ENCODE measurements around the gene ZNF678. TPM values are rescaled to one million over a fixed set of nuclear protein-coding genes. Genes with fewer than 3 reads are reported as not detected.
"Not testable (repeated sequence)": the region's sequence is repeated elsewhere in the genome, so short reads cannot be mapped to it uniquely, and the experiment has no call there.

Gene ZNF678
- total RNA-seq, 1 donor from 2014 or later: 3.0 TPM

DNA sequence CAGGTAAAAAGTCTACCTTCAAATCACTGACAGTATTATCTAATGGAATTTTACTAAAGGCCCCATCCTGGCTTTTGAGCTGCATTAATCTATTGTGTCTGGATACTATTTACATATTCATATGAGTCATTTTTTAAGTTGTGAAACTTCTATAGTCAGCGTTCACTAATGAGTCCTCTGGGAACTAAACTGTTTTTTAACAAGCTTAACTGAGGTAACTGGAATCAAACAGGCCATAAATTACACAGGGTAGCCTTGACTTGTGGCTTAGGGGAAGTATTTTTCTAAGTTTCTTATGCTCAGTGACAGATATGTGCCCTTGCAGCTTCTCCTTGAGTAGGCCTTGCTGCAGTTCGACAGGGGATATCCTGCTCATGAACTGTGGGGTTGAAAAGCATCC, 102.9 kb downstream of the ZNF678 start:
- no peak for ATAC-seq
- intact Hi-C loops (cut with DNase I): no loop called here

DNA sequence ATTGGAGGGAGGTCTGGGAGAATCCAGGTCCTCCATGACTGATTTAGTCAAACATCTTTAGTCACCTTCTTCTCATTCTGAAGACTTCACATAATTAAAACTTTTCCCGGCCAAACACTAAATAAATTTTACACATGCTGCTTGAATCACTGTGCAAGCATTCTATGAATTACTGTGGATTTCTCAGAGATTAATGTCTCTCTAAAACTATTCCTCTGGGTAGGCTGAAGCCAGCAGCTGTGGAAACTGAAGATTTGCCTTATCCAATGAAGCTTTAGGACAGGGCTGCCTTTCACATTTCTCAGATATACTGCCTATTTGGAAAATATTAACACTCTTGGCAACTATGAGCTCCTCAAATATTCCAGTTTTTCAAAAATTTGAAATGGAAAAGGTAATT, 110.1 kb downstream of the ZNF678 start:
- intact Hi-C loops (cut with DNase I): no loop called here
- DNase-seq (ENCODE audit: missing footprints) (no peak), ATAC-seq (no peak)

More for the DNA sequence above, 102.9 kb downstream of the ZNF678 start:
- DNase-seq (ENCODE audit: missing footprints): no peak

DNA sequence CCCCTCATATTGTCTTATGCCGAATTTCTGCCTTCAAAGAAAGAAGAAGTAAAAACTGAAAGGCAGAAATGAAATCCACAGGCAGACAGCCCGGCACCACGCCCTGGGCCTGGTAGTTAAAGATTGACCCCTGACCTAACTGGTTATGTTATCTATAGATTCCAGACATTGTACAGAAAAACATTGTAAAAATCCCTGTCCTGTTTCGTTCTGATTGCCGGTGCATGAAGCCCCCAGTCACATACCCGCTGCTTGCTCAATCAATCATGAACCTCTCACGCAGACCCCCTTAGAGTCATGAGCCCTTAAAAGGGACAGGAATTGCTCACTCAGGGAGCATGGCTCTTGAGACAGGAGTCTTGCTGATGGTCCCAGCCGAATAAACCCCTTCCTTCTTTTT, 122.5 kb downstream of the ZNF678 start:
- no peak for ATAC-seq
- intact Hi-C loops (cut with DNase I): no loop called here
- DNase-seq (ENCODE audit: missing footprints): no peak

DNA sequence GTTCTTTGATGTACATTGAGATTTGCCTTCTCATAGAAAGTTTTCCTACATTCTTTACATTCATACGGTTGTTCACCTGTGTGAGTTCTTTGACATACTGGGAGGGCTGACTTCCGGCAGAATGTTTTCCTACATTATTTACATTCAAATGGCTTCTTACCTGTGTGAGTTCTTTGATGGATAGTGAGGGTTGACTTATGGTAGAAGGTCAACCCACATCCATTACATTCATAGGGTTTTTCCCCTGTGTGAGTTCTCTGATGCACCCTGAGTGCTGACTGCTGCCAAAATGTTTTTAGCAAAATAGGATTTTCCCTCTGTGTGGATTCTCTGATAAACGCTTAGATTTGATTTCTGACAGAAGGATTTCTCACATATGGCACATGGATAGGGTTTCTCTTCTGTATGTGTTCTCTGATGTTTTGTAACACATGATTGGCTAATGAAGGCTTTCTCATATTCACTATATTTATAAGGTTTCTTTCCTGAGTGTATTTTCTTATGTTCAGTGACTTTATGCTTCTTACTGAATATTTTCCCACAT, 134.0 kb downstream of the ZNF678 start:
- intact Hi-C loops (cut with DNase I): no loop called here
- no peak for ATAC-seq
- no peak for DNase-seq (ENCODE audit: missing footprints)

DNA sequence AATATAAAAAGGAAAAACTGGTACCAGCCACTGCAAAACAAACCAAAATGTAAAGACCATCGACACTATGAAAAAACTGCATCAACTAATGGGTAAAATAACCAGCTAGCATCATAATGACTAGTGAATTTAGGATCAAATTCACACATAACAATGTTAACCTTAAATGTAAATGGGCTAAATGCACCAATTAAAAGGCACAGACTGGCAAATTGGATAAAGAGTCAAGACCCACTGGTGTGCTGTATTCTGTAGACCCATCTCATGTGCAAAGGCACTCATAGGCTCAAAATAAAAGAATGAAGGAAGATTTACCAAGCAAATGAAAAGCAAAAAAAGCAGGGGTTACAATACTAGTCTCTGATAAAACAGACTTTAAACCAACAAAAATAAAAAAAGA, 138.3 kb downstream of the ZNF678 start:
- intact Hi-C loops (cut with DNase I); DNase-seq (ENCODE audit: missing footprints); ATAC-seq: not testable (repeated sequence)

DNA sequence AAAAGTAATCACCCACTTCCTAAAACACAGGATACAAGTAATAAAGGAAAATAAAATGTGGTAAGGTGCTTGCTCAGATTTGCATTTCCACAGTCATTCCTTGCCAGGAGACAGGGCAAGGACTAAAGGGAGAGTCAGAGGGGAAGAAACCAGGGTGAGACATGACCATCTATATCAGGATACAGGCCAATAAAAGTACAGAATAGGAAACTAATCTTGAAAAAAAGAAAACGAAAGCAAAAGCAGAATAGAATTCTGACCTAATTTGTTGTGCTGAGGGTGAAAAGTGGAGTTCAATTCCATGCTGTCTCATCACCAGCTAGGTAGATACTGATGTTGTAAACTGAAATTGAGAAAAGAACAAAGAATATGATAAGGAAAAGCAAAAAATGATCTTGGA, 144.5 kb downstream of the ZNF678 start:
- ATAC-seq (no peak), DNase-seq (ENCODE audit: missing footprints) (no peak)
- intact Hi-C loops (cut with DNase I): no loop called here

DNA sequence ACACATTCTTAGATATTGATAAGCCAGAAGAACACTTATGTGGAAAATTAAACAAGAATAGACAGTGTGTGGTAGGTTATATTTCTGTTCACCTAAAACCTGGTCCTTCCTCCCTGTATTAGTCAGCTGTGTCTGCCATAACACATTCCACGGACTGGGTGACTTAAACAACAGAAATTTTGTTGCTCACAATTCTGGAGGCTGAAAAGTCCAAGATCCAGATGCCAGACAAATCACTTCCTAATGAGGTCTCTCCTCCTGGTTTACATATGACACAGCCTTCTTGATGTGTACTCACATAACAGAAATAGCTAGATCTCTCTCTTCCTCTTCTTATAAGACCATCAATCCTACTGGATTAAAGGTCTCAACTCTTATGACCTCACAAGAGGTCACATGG, 146.1 kb downstream of the ZNF678 start:
- ATAC-seq: no peak
- no peak for DNase-seq (ENCODE audit: missing footprints)
- intact Hi-C loops (cut with DNase I): no loop called here

DNA sequence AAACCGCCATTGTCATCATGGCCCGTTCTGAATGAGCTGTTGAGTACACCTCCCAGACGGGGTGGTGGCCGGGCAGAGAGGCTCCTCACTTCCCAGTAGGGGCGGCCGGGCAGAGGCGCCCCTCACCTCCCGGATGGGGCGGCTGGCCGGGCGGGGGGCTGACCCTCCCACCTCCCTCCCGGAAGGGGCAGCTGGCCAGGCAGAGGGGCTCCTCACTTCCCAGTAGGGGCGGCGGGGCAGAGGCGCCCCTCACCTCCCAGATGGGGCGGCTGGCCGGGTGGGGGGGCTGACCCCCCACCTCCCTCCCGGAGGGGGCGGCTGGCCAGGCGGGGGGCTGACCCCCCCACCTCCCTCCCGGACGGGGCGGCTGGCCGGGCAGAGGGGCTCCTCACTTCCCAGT, 147.1 kb downstream of the ZNF678 start:
- DNase-seq (ENCODE audit: missing footprints); intact Hi-C loops (cut with DNase I); ATAC-seq: not testable (repeated sequence)

DNA sequence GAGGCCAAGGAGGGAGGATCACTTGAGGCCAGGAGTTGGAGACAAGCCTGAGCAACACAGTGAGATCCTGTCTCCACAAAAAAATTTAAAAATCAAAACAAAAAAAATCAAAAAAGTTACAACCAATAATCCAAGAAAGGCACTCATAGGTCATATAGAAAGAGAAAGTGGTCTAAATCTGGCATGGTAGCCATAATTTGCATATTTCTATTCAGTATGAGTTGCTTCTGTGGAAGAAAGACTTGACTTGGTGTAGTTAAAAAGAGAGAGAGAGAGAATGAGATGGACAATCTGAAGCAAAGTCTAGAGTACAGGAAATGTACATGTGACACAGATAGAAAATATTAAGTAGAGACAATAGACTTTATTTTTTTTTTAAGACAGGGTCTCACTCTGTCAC, 149.3 kb downstream of the ZNF678 start:
- ATAC-seq (no peak), DNase-seq (ENCODE audit: missing footprints) (no peak)
- intact Hi-C loops (cut with DNase I): no loop called here

DNA sequence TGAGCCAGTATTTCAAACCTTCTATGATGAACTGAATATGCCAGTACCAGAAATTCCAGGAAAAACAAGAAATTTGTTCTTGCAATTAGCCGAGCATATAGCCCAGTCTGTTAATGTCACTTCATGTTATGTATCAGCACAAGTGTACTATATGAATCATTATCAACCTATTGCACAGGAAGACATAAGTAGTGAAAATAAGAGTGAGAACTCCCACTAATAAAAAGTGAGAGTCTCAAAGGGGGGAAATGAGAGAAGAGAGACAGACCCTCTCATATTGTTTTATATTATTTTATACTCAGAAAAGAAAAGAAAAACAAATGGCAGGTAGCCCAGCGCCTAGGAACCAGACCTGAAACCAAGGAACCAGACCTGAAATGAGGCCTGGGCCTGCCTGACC, 155.6 kb downstream of the ZNF678 start:
- intact Hi-C loops (cut with DNase I): no loop called here
- DNase-seq (ENCODE audit: missing footprints) (no peak), ATAC-seq (no peak)

DNA sequence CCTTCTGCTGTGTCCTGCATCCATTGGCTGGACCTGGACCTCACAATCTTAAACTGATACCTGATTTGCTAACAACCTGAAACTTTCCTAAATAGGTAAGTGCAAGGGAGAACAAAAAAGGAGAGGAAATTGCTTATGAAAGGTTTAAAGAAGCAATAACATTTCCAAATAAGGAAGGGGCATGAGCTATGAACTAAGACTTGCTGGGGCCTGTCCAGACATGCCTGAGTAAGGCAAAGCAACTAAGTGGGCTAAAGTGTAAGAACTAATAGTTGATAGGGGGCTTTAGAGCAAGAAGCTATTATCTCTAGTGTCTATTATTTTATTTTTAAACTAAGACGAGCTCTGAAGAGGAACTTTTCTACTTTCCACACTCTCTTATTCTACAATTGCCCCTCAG, 160.1 kb downstream of the ZNF678 start:
- intact Hi-C loops (cut with DNase I): no loop called here
- ATAC-seq (no peak), DNase-seq (ENCODE audit: missing footprints) (no peak)

DNA sequence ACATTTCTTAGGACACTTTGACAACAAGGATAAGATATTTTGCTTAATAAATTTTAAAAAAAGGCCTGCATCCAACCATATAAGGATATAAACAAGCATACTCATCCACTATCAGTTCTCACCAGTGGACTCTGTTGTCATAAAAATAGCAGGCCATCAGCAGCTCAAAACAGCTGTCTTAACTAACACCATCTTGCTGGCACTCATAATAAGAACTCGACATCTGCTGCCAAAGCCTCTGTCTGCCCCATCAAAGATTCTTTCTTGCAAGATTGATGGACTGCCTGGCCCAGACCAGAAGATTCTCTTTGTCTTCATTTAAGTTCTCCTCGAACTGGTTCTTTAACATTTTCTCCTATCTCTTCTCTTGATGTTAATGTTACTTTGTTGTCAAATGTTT, 161.7 kb downstream of the ZNF678 start:
- intact Hi-C loops (cut with DNase I): loop anchor here (5.0 kb wide), 1 partner anchor 238 kb away; no protein-coding TSS in a partner anchor
- DNase-seq (ENCODE audit: missing footprints) (no peak), ATAC-seq (no peak)

DNA sequence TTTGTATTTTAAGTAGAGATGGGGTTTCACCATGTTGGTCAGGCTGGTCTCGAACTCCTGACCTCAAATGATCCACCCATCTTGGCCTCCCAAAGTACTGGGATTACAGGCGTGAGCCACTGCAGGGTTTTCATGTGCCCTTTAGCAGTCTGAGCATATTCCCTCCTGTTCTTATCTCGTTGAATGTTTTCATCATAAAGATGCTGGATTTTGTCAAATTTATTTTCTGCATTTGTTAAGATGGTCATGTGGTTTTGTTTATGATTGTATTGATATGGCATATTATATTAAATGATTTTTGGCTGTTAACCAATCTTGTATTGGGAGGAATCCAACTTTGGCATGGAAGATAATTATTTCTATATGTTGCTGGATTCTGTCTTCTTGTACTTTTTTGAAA, 163.0 kb downstream of the ZNF678 start:
- intact Hi-C loops (cut with DNase I): loop anchor here (5.0 kb wide), 1 partner anchor 239 kb away; no protein-coding TSS in a partner anchor

More for the DNA sequence above, 163.0 kb downstream of the ZNF678 start:
- DNase-seq (ENCODE audit: missing footprints): no peak
- ATAC-seq: no peak

Other genes with a start within 250 kb of the ZNF678 start
- gene CDC42BPA, start 245.1 kb upstream of the ZNF678 start, total RNA-seq: 37.2 TPM
- gene JMJD4, start 171.7 kb downstream of the ZNF678 start, total RNA-seq: 7.1 TPM
- 30.1 TPM for gene SNAP47, start 171.9 kb downstream of the ZNF678 start, total RNA-seq